K562 (cell line): Measurements from ENCODE around the gene YLPM1. TPM values are rescaled to one million over a fixed set of nuclear protein-coding genes. Genes with fewer than 3 reads are reported as not detected.

Experiments used
- CCNT2 ChIP-seq: IDR thresholded peaks from 2 replicates; pipeline ENCODE4 v1.6.1; 2011; ENCODE audit warnings: borderline replicate concordance, low read depth, mild to moderate bottlenecking, moderate library complexity, mixed read lengths, low read length; ENCODE audit not compliant: insufficient read length; ENCODE audit errors: extremely low read depth
- HNRNPLL ChIP-seq: fragments of 200-400 bp; formaldehyde crosslinking; IDR thresholded peaks from 2 replicates; pipeline ENCODE4 v1.6.1; 2017; ENCODE audit warnings: low read length, low read depth, mild to moderate bottlenecking; ENCODE audit not compliant: poor library complexity, severe bottlenecking
- JUNB ChIP-seq: fragments of 450-650 bp; formaldehyde crosslinking; conservative IDR thresholded peaks from 2 replicates; pipeline ENCODE4 v1.4.0; 2020; ENCODE audit warnings: mild to moderate bottlenecking
- KLF10 ChIP-seq: fragments of 250-450 bp; sonication (Bioruptor Pico); IDR thresholded peaks from 2 replicates; pipeline ENCODE4 v1.6.1; 2021; ENCODE audit warnings: matching md5 sums
- KLF13 ChIP-seq: fragments of 450-650 bp; IDR thresholded peaks from 2 replicates; pipeline ENCODE4 v1.6.1; 2016; ENCODE audit warnings: missing genetic modification characterization, low read depth, mild to moderate bottlenecking, missing compliant biosample characterization, moderate library complexity, borderline replicate concordance
- MTA2 ChIP-seq: fragments of 450-650 bp; IDR thresholded peaks from 2 replicates; pipeline ENCODE4 v1.6.1; 2016; ENCODE audit warnings: low read depth
- RAD51 ChIP-seq: fragments of 450-650 bp; IDR thresholded peaks from 2 replicates; pipeline ENCODE4 v1.7.1; 2016; ENCODE audit warnings: low read depth, mild to moderate bottlenecking, borderline replicate concordance
- RBM15 ChIP-seq: fragments of 200-400 bp; formaldehyde crosslinking; IDR thresholded peaks from 2 replicates; pipeline ENCODE4 v1.6.1; 2018; ENCODE audit warnings: mild to moderate bottlenecking, low read length, moderate library complexity; ENCODE audit not compliant: insufficient read depth
- SMAD3 ChIP-seq: fragments of 450-650 bp; formaldehyde crosslinking; conservative IDR thresholded peaks from 2 replicates; pipeline ENCODE4 v1.4.0; 2020; ENCODE audit warnings: mild to moderate bottlenecking
- U2AF1 ChIP-seq: fragments of 200-400 bp; formaldehyde crosslinking; optimal IDR thresholded peaks from 2 replicates; pipeline ENCODE3; 2017; ENCODE audit warnings: mild to moderate bottlenecking, low read depth, low read length, moderate library complexity
- ZNF24 ChIP-seq: fragments of 450-650 bp; IDR thresholded peaks from 2 replicates; pipeline ENCODE4 v1.6.1; 2016
- ZNF274 ChIP-seq: IDR thresholded peaks from 2 replicates; pipeline ENCODE4 v1.6.1; 2011; ENCODE audit warnings: low read depth, mild to moderate bottlenecking, low read length, moderate library complexity, borderline replicate concordance
- ZNF282 ChIP-seq: sonication (generic); formaldehyde crosslinking; IDR thresholded peaks from 2 replicates; pipeline ENCODE4 v1.8.1; 2023; ENCODE audit warnings: missing genetic modification reagents
- ZNF699 ChIP-seq: fragments of 250-450 bp; sonication (Bioruptor Pico); IDR thresholded peaks from 2 replicates; pipeline ENCODE4 v1.8.0; 2021; ENCODE audit warnings: mild to moderate bottlenecking, moderate library complexity; ENCODE audit not compliant: insufficient replicate concordance
- polyA plus RNA-seq, 8 experiments: library from polyadenylated mRNA; depleted of rRNA in 4 of 8; stranded (reverse) in 5 of 8; unstranded in 3 of 8; fragments of >200 nt; fragmentation: Nextera tagmentation in 2 of 8; fragmentation: Illumina TruSeq in 1 of 8; extraction: Ambion mirVana in 2 of 8; extraction: Trizol in 1 of 8; gene quantifications; 2 replicates each; pipeline versions ENCODE4 v1.2.1 to v1.2.3, GENCODE V29; 2011 to 2014; ENCODE audit warnings: inconsistent platforms in 1 of 8, missing spikeins in 1 of 8
- total RNA-seq, 7 experiments: library from RNA; depleted of rRNA in 6 of 7; stranded (reverse); fragments of >200 nt in 6 of 7; fragmentation: Illumina TruSeq in 2 of 7; extraction: Trizol in 2 of 7; gene quantifications; 2 replicates each; pipeline versions ENCODE4 v1.2.1 to v1.2.3, GENCODE V29; 2011 to 2021; ENCODE audit warnings: low replicate concordance in 1 of 7
- TF ChIP-seq, protein P1 (sequence below): fragments of 450-650 bp; IDR thresholded peaks from 2 replicates; pipeline ENCODE4 v1.6.1; 2016; ENCODE audit warnings: mild to moderate bottlenecking, moderate library complexity
- TF ChIP-seq, protein P2 (sequence below): fragments of 250-450 bp; sonication (Bioruptor Pico); IDR thresholded peaks from 2 replicates; pipeline ENCODE4 v1.8.0; 2021; ENCODE audit warnings: moderate library complexity, mild to moderate bottlenecking, inconsistent platforms
- TF ChIP-seq, protein P3 (sequence below): fragments of 250-450 bp; sonication (Bioruptor Pico); IDR thresholded peaks from 2 replicates; pipeline ENCODE4 v1.4.0; 2020; ENCODE audit warnings: mild to moderate bottlenecking

YLPM1 gene
- total and polyA plus RNA-seq, 9 of the 15 experiments (the other 6 are each of a cell fraction or from before 2014, with no cell fraction given): 7.2 to 32.7 (median 14.6) TPM

GRCh38 chr14:74735125-74735524 is 28.0 kb upstream of the YLPM1 start (continued):
- TF ChIP-seq, protein P1, sequence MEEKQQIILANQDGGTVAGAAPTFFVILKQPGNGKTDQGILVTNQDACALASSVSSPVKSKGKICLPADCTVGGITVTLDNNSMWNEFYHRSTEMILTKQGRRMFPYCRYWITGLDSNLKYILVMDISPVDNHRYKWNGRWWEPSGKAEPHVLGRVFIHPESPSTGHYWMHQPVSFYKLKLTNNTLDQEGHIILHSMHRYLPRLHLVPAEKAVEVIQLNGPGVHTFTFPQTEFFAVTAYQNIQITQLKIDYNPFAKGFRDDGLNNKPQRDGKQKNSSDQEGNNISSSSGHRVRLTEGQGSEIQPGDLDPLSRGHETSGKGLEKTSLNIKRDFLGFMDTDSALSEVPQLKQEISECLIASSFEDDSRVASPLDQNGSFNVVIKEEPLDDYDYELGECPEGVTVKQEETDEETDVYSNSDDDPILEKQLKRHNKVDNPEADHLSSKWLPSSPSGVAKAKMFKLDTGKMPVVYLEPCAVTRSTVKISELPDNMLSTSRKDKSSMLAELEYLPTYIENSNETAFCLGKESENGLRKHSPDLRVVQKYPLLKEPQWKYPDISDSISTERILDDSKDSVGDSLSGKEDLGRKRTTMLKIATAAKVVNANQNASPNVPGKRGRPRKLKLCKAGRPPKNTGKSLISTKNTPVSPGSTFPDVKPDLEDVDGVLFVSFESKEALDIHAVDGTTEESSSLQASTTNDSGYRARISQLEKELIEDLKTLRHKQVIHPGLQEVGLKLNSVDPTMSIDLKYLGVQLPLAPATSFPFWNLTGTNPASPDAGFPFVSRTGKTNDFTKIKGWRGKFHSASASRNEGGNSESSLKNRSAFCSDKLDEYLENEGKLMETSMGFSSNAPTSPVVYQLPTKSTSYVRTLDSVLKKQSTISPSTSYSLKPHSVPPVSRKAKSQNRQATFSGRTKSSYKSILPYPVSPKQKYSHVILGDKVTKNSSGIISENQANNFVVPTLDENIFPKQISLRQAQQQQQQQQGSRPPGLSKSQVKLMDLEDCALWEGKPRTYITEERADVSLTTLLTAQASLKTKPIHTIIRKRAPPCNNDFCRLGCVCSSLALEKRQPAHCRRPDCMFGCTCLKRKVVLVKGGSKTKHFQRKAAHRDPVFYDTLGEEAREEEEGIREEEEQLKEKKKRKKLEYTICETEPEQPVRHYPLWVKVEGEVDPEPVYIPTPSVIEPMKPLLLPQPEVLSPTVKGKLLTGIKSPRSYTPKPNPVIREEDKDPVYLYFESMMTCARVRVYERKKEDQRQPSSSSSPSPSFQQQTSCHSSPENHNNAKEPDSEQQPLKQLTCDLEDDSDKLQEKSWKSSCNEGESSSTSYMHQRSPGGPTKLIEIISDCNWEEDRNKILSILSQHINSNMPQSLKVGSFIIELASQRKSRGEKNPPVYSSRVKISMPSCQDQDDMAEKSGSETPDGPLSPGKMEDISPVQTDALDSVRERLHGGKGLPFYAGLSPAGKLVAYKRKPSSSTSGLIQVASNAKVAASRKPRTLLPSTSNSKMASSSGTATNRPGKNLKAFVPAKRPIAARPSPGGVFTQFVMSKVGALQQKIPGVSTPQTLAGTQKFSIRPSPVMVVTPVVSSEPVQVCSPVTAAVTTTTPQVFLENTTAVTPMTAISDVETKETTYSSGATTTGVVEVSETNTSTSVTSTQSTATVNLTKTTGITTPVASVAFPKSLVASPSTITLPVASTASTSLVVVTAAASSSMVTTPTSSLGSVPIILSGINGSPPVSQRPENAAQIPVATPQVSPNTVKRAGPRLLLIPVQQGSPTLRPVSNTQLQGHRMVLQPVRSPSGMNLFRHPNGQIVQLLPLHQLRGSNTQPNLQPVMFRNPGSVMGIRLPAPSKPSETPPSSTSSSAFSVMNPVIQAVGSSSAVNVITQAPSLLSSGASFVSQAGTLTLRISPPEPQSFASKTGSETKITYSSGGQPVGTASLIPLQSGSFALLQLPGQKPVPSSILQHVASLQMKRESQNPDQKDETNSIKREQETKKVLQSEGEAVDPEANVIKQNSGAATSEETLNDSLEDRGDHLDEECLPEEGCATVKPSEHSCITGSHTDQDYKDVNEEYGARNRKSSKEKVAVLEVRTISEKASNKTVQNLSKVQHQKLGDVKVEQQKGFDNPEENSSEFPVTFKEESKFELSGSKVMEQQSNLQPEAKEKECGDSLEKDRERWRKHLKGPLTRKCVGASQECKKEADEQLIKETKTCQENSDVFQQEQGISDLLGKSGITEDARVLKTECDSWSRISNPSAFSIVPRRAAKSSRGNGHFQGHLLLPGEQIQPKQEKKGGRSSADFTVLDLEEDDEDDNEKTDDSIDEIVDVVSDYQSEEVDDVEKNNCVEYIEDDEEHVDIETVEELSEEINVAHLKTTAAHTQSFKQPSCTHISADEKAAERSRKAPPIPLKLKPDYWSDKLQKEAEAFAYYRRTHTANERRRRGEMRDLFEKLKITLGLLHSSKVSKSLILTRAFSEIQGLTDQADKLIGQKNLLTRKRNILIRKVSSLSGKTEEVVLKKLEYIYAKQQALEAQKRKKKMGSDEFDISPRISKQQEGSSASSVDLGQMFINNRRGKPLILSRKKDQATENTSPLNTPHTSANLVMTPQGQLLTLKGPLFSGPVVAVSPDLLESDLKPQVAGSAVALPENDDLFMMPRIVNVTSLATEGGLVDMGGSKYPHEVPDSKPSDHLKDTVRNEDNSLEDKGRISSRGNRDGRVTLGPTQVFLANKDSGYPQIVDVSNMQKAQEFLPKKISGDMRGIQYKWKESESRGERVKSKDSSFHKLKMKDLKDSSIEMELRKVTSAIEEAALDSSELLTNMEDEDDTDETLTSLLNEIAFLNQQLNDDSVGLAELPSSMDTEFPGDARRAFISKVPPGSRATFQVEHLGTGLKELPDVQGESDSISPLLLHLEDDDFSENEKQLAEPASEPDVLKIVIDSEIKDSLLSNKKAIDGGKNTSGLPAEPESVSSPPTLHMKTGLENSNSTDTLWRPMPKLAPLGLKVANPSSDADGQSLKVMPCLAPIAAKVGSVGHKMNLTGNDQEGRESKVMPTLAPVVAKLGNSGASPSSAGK: no peak
- TF ChIP-seq ZNF274: no peak
- no peak for TF ChIP-seq RAD51
- TF ChIP-seq KLF13: no peak
- TF ChIP-seq MTA2: peak; percentile 82
- no peak for TF ChIP-seq U2AF1
- TF ChIP-seq KLF10 (CRISPR knock-in tag): no peak
- TF ChIP-seq, protein P2, sequence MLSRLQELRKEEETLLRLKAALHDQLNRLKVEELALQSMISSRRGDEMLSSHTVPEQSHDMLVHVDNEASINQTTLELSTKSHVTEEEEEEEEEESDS (CRISPR knock-in tag): no peak
- TF ChIP-seq, protein P3, sequence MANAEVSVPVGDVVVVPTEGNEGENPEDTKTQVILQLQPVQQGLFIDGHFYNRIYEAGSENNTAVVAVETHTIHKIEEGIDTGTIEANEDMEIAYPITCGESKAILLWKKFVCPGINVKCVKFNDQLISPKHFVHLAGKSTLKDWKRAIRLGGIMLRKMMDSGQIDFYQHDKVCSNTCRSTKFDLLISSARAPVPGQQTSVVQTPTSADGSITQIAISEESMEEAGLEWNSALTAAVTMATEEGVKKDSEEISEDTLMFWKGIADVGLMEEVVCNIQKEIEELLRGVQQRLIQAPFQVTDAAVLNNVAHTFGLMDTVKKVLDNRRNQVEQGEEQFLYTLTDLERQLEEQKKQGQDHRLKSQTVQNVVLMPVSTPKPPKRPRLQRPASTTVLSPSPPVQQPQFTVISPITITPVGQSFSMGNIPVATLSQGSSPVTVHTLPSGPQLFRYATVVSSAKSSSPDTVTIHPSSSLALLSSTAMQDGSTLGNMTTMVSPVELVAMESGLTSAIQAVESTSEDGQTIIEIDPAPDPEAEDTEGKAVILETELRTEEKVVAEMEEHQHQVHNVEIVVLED (CRISPR knock-in tag): no peak
- TF ChIP-seq CCNT2: peak; percentile 40
- no peak for TF ChIP-seq HNRNPLL
- no peak for TF ChIP-seq ZNF699 (CRISPR knock-in tag)
- no peak for TF ChIP-seq ZNF24
- TF ChIP-seq ZNF282 (CRISPR knock-in tag): no peak
- TF ChIP-seq RBM15: no peak
- no peak for TF ChIP-seq SMAD3 (CRISPR knock-in tag)
- no peak for TF ChIP-seq JUNB
